BE2C (cell line): ENCODE results near the gene GRPR.
"Not testable (repeated sequence)": the region's sequence is repeated elsewhere in the genome, so short reads cannot be mapped to it uniquely, and the experiment has no call there.

Experiments used
- DNase-seq: peaks from one replicate; pipeline ENCODE4 v3.0.0-alpha.2; 2020
- H3K27me3 ChIP-seq: fragments of 250-450 bp; sonication (Bioruptor Pico); 2 replicates; pipeline ENCODE4 v1.5.1; 2020; ENCODE audit warnings: mild to moderate bottlenecking
- H3K36me3 ChIP-seq: fragments of 250-450 bp; sonication (Bioruptor Pico); 2 replicates; pipeline ENCODE4 v1.5.1; 2020; ENCODE audit warnings: mild to moderate bottlenecking
- H3K4me1 ChIP-seq: fragments of 250-450 bp; sonication (Bioruptor Pico); 2 replicates; pipeline ENCODE4 v1.5.1; 2020
- H3K4me3 ChIP-seq: 2 replicates; pipeline ENCODE4 v1.5.1; 2011; ENCODE audit warnings: low read depth, low read length
- H3K9me3 ChIP-seq: fragments of 250-450 bp; sonication (Bioruptor Pico); 2 replicates; pipeline ENCODE4 v1.5.1; 2020
- TF ChIP-seq, protein P1 (sequence below): IDR thresholded peaks from 2 replicates; pipeline ENCODE4 v1.5.1; 2012; ENCODE audit warnings: mild to moderate bottlenecking, low read depth, low read length

GRPR gene

DNA sequence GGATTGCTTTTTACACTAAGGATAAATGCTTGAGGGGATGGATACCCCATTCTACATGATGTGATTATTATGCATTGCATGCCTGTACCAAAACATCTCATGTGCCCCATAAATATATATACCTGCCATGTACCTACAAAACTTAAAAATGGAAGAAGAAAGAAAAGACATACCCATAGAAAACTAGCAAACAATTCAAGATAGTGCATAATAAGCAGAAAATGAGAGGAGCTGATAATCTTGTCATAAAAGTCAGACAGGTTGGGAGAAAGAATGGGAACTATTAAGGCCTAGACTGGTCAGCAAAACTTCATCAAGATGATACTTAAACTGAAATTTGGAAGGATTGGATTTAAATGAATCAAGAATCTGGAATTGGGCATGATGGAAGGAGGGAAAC, 22.3 kb downstream of the GRPR start:
- Histone ChIP-seq H3K27me3 (no peaks in the 10 kb centered on the region), H3K4me3 (no peak overlapping the region), H3K4me1 (no peaks in the 10 kb centered on the region), H3K9me3 (no peaks in the 10 kb centered on the region), H3K36me3 (no peaks in the 10 kb centered on the region)
- DNase-seq: no peak
- TF ChIP-seq, protein P1, sequence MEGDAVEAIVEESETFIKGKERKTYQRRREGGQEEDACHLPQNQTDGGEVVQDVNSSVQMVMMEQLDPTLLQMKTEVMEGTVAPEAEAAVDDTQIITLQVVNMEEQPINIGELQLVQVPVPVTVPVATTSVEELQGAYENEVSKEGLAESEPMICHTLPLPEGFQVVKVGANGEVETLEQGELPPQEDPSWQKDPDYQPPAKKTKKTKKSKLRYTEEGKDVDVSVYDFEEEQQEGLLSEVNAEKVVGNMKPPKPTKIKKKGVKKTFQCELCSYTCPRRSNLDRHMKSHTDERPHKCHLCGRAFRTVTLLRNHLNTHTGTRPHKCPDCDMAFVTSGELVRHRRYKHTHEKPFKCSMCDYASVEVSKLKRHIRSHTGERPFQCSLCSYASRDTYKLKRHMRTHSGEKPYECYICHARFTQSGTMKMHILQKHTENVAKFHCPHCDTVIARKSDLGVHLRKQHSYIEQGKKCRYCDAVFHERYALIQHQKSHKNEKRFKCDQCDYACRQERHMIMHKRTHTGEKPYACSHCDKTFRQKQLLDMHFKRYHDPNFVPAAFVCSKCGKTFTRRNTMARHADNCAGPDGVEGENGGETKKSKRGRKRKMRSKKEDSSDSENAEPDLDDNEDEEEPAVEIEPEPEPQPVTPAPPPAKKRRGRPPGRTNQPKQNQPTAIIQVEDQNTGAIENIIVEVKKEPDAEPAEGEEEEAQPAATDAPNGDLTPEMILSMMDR: no peak

DNA sequence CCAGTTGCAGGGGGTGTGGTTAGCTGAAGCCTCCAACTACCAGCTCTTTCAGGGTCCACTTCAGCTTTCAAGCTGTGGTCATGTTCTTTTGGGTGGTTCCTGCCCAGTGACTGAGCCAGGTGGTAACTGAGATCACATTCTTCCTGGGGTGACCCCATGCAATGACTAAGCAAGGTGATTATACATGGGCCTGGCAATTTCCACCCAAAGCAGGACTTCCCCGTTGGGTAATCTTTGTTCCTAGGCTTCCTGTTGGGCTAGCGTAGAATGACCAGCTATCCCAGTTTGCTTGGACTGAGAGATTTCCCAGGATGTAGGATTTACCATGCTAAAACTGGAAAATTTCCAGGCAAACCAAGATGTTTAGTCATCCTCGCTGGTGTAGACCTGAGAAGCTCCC, 25.5 kb downstream of the GRPR start:
- DNase-seq: no peak
- H3K4me3 ChIP-seq: no peak overlapping the region
- H3K27me3 ChIP-seq: no peaks in the 10 kb centered on the region
- H3K9me3 ChIP-seq: no peaks in the 10 kb centered on the region
- H3K4me1 ChIP-seq: no peaks in the 10 kb centered on the region
- TF ChIP-seq, protein P1: no peak
- H3K36me3 ChIP-seq: no peaks in the 10 kb centered on the region

DNA sequence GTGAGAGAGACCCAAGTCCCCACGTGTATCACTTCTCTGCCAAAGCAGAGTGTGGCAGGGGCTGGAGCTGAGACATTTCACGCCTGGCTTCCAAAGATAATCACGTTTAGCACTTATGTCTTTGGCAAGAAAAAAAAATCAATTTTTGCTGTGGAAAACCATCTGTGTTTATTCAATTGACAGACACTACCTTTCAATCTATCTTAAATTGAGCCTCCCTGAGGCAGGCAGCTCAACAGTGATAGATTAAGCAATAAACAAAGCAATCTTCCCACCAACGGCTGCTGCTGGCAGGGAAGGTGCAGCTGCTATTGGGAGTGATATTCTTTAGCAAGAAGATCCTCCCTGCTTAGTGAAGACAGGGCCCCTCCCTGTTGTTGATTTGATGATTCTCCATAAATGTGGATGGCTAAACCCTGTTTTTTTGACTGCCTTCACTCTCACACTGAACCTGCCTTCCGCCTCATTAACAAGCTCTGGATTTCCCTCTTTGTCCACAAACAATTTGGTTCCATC, 32.3 kb downstream of the GRPR start:
- no peak for DNase-seq
- Histone ChIP-seq H3K4me3 (no peak overlapping the region), H3K36me3 (no peaks in the 10 kb centered on the region), H3K27me3 (no peaks in the 10 kb centered on the region), H3K4me1 (no peaks in the 10 kb centered on the region), H3K9me3 (no peaks in the 10 kb centered on the region)
- TF ChIP-seq, protein P1: no peak

DNA sequence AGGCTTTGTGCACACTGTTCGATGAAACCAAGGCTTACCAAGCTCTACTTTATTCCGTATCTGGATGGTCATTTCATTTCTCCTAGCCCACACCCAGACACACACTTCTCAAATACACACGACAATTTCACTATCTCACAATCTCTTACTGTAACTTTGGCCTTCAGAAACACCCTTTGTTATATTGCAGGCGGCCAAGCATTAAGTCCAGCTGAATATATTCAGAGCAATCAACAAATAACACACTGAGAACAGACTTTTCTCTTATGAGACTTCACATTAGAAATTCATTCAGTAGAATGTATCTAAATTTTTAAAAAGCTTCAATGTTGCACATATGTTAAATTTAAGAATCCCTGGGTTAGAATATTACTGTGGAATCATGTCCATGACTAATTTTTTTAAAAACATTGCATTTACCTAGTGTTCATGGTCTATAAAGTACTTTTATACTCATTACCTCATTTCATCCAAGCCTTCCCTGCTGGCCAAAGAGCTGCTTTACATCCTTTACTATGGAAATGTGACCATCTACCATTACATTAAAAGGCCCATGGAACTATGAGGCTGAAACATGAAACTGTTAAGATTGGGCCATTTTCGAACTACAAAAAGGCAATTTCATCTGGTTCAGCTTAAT, 33.4 kb downstream of the GRPR start:
- Histone ChIP-seq H3K36me3 (no peaks in the 10 kb centered on the region), H3K4me3 (no peak overlapping the region), H3K27me3 (no peaks in the 10 kb centered on the region), H3K9me3 (no peaks in the 10 kb centered on the region), H3K4me1 (no peaks in the 10 kb centered on the region)
- TF ChIP-seq, protein P1: no peak
- no peak for DNase-seq

DNA sequence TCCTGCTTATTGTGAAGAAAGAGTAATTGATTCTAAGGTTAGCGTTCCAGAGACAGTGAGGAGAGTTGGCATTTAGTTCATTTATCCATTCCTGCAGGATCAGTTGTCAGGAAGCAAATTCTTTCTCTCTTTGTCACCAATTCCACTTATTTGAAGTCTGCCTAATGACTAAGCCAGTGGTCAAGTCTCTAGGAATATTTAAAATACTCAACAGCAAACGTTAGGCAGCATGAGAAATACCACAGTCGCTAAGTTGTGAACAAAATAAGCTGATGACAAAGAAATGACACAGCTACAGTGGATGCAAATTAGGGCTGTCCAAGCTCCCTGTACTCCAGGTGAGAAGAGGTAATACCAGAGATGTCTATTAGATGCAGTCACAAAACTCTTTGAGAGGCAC, 37.4 kb downstream of the GRPR start:
- TF ChIP-seq, protein P1: no peak
- no peaks in the 10 kb centered on the region for H3K4me1 ChIP-seq
- no peaks in the 10 kb centered on the region for H3K36me3 ChIP-seq
- no peak for DNase-seq
- no peak overlapping the region for H3K4me3 ChIP-seq
- no peaks in the 10 kb centered on the region for H3K9me3 ChIP-seq
- no peaks in the 10 kb centered on the region for H3K27me3 ChIP-seq

DNA sequence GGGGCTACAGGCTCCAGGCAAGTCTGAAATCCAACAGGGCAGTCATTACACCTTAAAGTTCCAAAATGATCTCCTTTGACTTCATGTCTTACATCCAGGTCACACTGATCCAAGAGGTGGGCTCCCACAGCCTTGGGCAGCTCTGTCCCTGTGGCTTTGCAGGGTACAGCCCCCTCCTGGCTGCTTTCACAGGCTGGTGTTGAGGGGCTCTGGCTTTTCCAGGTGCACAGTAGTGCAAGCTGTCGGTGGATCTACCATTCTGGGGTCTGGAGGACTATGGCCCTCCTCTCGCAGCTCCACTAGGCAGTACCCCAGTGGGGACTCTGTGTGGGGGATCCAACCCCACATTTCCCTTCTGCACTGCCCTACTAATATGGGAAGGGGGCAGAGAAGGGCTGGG, 37.8 kb downstream of the GRPR start:
- H3K9me3 ChIP-seq, H3K27me3 ChIP-seq, DNase-seq, H3K36me3 ChIP-seq, H3K4me1 ChIP-seq, H3K4me3 ChIP-seq: not testable (repeated sequence)
